GM19455 (cell line): ENCODE results near the gene SCN3A.

Experiments used
- ATAC-seq: cut with Tn5 transposase; IDR thresholded peaks from one replicate; pipeline ENCODE4 v1.9.1; 2021; ENCODE audit not compliant: unreplicated experiment

Gene SCN3A

GRCh38 chr2:165113414-165113813 lies 90.4 kb downstream of the SCN3A start:
- no peak for ATAC-seq

DNA sequence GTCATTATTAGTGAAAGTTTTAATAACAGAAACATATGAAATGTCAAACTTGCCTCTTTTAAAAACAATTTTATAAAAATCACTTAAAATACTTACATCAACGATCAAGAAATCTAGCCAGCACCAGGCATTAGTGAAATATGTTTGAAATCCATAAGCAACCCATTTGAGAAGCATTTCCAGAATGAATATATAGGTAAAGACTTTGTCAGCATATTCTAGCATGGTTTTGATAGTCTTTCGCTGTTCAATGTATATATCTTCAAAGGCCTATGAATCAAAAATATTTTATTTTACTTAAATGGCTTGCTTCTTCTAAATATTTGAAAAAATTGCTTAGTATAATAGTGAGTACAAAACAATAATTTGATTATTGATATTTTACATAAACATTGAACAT lies 91.1 kb downstream of the SCN3A start:
- no peak for ATAC-seq

DNA sequence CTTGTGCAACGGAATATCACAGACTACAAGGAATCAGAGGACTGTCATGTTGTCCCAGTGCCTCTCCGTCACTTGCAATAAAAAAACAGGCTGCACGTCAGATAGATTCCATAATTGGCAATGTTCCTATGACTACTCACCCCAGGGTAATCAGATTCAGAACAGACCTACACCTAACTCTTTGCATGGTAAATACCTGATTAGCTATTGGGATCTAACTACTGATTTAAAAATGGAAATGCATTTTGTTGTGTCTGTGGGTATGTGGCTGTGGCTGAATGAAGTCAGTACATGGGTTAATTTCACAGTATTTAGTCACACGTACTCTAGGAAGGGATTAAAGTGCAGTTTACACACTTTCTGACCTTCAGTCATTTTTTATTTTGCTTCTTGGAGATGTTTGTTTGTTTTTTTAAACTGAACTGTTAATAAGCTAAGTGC lies 91.7 kb downstream of the SCN3A start:
- no peak for ATAC-seq

GRCh38 chr2:165110394-165110793 lies 93.5 kb downstream of the SCN3A start:
- ATAC-seq: no peak

- ATAC-seq: no peak
Observed at GRCh38 chr2:165109915-165110314, 93.9 kb downstream of the SCN3A start.

GRCh38 chr2:165105926-165106325 lies 97.9 kb downstream of the SCN3A start:
- ATAC-seq: no peak

- no peak for ATAC-seq
Observed at GRCh38 chr2:165087933-165088901, 115.6 kb downstream of the SCN3A start.

DNA sequence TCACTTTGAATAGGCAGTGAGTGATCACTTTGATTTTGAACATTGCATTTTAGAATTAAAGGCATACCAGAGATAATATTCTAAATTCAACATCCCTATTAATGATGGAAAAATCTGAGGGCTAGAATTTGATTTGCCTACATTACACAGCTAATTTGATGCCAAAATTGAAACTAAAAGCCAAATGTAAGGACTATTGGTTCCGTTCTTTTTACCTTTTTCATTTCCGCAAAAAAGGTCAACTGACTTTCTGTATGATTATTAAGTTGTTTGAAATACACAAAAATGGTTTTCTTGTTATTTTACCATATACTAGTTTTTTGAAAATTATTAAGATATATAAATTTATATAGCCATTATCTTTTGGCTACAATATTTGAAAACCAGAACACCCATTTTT lies 117.5 kb downstream of the SCN3A start:
- ATAC-seq: no peak

DNA sequence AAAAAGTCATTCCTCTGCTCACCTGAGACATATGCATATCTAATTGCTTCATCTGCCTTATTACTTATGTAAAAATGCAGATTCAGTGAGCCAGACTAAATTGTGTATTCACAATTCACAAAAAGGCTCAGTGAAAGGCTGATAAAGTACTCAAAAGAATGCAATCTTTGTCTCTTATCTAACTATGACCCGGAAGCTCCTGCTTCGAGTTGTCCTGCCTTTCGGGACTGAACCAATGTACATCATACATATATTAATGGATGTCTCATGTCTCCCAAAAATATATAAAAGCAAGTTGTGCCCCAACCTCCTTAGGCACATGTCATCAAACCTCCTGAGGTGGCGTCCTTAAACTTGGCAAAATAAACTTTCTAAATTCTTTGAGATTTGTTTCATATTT lies 120.5 kb downstream of the SCN3A start:
- ATAC-seq: no peak

DNA sequence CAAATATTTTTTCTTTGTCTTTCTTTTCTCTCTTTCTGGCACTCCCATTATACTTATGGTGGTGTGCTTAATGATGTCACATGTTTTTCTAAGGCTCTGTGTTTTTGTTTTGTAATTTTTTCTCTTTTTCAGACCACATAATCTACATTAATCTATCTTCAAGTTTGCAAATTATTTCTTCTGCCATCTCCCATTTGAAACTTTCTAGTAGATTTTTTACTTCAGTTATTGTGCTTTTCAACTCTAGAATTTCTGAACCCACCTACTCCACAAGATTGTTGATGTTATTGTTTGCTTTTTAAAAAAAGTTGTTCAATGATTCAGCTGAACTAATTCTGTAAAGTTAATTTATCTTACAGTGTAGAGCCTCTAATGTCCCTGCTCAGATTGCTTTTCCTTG lies 121.4 kb downstream of the SCN3A start:
- no peak for ATAC-seq

GRCh38 chr2:165081276-165081675 lies 122.6 kb downstream of the SCN3A start:
- no peak for ATAC-seq

DNA sequence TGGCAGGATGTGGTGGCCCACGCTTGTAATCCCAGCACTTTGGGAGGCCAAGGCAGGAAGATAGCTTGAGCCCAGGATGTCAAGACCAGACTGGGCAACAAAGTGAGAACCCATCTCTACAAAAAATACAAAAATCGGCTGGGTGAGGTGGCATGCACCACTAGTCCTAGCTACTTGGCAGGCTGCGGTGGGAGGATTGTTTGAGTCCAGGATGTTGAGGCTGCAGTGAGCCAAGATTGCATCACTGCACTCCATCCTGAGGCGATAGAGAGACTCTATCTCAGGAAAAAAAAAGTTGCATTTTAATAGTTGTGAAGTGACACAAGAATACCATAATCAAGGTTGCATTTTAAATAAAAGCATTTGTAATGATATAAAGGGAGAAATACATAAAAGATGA lies 124.4 kb downstream of the SCN3A start:
- no peak for ATAC-seq

DNA sequence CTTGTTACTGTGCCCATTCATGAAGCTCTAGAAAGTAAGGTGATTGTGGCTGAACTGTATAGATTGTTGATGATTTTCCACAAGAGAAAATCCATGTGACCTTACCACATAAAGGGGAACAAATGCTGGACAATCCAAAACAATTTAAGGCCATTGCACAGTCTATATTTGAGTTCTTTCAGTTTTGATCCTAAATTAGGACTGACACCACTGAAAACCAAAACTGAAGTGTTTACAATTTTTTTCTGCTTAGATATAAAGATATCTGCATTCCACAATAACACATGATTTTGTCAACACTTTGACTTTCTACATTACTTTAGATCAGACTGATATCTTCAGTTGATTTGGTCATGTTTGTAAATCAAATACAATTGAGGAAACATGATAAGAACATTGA lies 124.9 kb downstream of the SCN3A start:
- no peak for ATAC-seq

DNA sequence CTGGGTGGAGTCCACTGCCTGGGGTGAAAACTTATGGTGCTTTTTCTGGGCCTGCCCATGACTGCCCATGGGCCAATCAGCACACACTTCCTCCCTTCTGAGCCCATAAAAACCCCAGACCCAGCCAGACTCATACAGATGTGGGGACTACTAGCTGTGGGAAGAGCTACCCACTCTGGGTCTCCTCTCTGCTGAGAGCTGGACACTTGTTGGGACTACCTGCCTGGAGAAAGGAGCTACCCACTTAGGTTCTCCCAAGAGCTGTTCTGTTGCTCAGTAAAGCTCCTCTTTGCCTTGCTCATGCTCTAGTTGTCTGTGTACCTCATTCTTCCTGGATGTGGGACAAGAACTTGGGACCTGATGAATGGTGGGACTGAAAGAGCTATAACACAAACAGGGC lies 129.0 kb downstream of the SCN3A start:
- ATAC-seq: no peak

- ATAC-seq: no peak
Observed at GRCh38 chr2:165074323-165074722, 129.5 kb downstream of the SCN3A start.

DNA sequence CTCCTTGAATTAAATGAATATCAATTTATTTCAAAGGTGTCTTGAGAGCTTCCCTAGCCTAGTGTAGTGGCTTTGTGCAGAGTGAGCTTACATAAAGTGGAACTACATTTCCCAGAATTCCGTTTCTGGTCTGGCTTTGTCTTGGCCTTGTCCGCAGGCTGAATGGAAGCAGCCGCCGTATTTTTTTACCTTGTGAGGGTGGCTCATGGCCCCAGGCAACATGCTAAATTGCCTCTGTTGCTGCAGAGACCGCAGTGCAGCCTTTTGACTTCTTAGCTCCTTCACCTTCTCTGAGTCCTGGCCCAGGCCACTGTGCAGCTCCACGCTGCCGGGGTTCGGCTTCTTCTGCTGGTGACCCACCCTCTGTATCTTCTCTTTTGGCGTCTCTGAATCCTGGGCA lies 133.8 kb downstream of the SCN3A start:
- no peak for ATAC-seq

DNA sequence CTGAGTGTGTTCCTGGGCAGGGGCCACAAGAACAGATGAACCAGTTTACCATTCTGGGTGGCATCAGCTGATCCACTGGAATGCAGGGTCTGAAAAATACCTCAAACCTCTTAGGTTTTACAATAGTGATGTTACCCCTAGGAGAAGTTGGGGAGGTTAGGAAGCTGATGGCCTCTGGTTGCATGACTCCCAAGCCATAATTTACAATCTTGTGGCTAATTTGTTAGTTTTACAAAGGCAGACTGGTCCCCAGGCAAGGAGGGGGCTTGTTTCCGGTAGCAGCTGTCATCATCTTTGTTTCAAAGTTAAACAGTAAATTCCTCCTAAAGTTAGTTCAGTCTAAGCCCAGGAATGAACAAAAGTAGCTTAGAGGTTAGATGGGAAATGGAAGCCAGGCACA lies 134.7 kb downstream of the SCN3A start:
- no peak for ATAC-seq

DNA sequence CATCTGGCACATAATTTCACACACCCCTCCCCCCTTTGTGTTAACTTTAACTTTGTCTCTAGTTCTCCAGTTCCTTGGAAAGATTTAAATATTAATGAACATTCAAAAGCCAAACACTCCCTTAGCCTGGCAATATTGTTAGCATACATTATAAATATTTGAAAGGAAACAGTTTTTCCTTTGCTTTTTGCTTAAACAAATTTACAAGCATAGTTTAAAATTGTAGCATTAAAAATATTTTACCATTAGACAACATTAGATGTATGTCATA lies 135.4 kb downstream of the SCN3A start:
- no peak for ATAC-seq

DNA sequence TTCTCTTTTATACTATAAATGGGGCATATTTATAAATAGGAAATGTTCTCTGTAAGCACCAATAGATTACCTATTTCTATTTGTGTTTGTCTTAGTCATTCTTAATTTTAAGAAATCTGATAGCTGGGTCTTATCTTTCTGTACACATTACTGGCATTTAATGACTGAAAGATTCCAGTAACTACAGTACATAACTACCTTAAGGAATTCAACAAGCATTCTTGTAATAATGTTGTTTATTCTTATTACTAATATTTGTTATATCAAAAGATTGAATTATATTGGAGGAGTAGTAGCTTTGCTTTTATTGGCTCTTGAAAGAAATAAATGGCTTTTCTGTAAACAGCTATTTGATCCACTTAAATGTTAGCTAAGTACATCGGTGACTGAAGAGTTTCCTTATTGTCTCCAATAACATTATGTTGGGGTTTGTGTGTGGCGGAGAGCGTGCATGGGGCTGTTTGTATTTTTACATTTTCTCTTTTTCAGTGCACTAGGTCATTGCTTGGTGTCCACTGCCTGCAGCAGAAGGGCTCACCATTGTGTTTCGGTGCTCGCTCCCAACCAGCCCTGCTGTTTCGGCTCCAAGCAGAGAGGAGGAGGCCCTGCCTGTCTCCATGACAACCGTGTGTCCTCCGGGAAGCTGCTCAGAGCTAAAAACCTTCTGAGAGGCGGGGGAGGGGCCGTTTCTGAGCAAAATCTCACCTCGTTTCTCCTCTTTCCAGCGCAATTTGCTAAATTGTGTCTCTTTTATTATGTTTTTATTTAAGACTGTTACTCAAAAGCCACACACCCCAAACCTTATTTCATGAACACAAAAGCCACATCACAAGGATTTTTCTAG lies 136.0 kb downstream of the SCN3A start:
- ATAC-seq: no peak

GRCh38 chr2:165064743-165065142 lies 139.1 kb downstream of the SCN3A start:
- no peak for ATAC-seq

- ATAC-seq: no peak
Observed at GRCh38 chr2:165060411-165060810, 143.4 kb downstream of the SCN3A start.
